ENCODE data around the gene TCEA2. TPM values are rescaled to one million over a fixed set of nuclear protein-coding genes. Genes with fewer than 3 reads are reported as not detected.

Gene TCEA2
- total RNA-seq, 1 donor from 2014 or later = 23.2 TPM

GRCh38 chr20:64029293-64030117, 33.5 kb upstream of the TCEA2 start:
- Mint-ChIP-seq H3K4me1 (no peaks in the 10 kb centered on the region), H3K9me3 (no peaks in the 10 kb centered on the region), H3K4me3 (no peak overlapping the region), H3K27ac (no peak overlapping the region), H3K27me3 (ENCODE audit: insufficient read depth, low read depth) (peaks cover 4% of the 10 kb centered on the region), H3K36me3 (peaks cover 17% of the 10 kb centered on the region)
- H2AFZ ChIP-seq (replicated peaks) = no peak overlapping the region
- no peaks in the 10 kb centered on the region for H3K9me3 ChIP-seq (ENCODE audit: low read depth)
- H3K36me3 ChIP-seq = no peaks in the 10 kb centered on the region
- H3F3A ChIP-seq (ENCODE audit: low read depth) = no peaks in the 10 kb centered on the region
- DNase-seq (ENCODE audit: low spot score) = no peak
- no peak overlapping the region for H3K4me3 ChIP-seq
- H3K9ac ChIP-seq = no peak overlapping the region
- no peaks in the 10 kb centered on the region for H3K79me2 ChIP-seq (ENCODE audit: low read depth)
- no peak overlapping the region for H3K27ac ChIP-seq
- H4K20me1 ChIP-seq (ENCODE audit: low read depth) = no peaks in the 10 kb centered on the region
- H3K4me2 ChIP-seq = no peak overlapping the region
- TF ChIP-seq EZH2phosphoT487 (IDR thresholded peaks at IDR 0.05) (no peak), CTCF (IDR thresholded peaks at IDR 0.05) (no peak), EZH2 (IDR thresholded peaks at IDR 0.05) (no peak)
- H3K4me1 ChIP-seq = no peaks in the 10 kb centered on the region
- no peaks in the 10 kb centered on the region for H3K27me3 ChIP-seq

GRCh38 chr20:64030371-64031134, 32.4 kb upstream of the TCEA2 start:
- TF ChIP-seq EZH2phosphoT487 (IDR thresholded peaks at IDR 0.05) (no peak), CTCF (IDR thresholded peaks at IDR 0.05) (no peak), EZH2 (IDR thresholded peaks at IDR 0.05) (no peak)
- no peak for DNase-seq (ENCODE audit: low spot score)
- no peak overlapping the region for H3K4me3 ChIP-seq
- H3K36me3 ChIP-seq = no peaks in the 10 kb centered on the region
- H3K27ac ChIP-seq = no peak overlapping the region
- Mint-ChIP-seq H3K36me3 (peaks cover 16% of the 10 kb centered on the region), H3K27me3 (ENCODE audit: insufficient read depth, low read depth) (peaks cover 10% of the 10 kb centered on the region), H3K27ac (no peak overlapping the region), H3K4me1 (peaks cover 5% of the 10 kb centered on the region), H3K4me3 (peak overlapping the region; percentile 41), H3K9me3 (no peaks in the 10 kb centered on the region)
- H3K79me2 ChIP-seq (ENCODE audit: low read depth) = no peaks in the 10 kb centered on the region
- no peaks in the 10 kb centered on the region for H3K9me3 ChIP-seq (ENCODE audit: low read depth)
- H3F3A ChIP-seq (ENCODE audit: low read depth) = peaks cover 6% of the 10 kb centered on the region
- H3K9ac ChIP-seq = no peak overlapping the region
- H3K4me1 ChIP-seq = peaks cover 3% of the 10 kb centered on the region
- H4K20me1 ChIP-seq (ENCODE audit: low read depth) = peaks cover 7% of the 10 kb centered on the region
- no peaks in the 10 kb centered on the region for H3K27me3 ChIP-seq
- no peak overlapping the region for H3K4me2 ChIP-seq
- no peak overlapping the region for H2AFZ ChIP-seq (replicated peaks)

- peaks cover 10% of the 10 kb centered on the region for H3K4me1 Mint-ChIP-seq
- peaks cover 20% of the 10 kb centered on the region for H4K20me1 ChIP-seq (ENCODE audit: low read depth)
- DNase-seq (ENCODE audit: low spot score) = no peak
- H3K9me3 ChIP-seq (ENCODE audit: low read depth) = no peaks in the 10 kb centered on the region
- H3K27me3 ChIP-seq = peaks cover 8% of the 10 kb centered on the region
- TF ChIP-seq CTCF (IDR thresholded peaks at IDR 0.05) = no peak
- TF ChIP-seq EZH2phosphoT487 (IDR thresholded peaks at IDR 0.05) = no peak
- no peak for TF ChIP-seq EZH2 (IDR thresholded peaks at IDR 0.05)
- peaks cover 16% of the 10 kb centered on the region for H3K4me1 ChIP-seq
- H3K36me3 Mint-ChIP-seq = peaks cover 14% of the 10 kb centered on the region
- no peaks in the 10 kb centered on the region for H3K79me2 ChIP-seq (ENCODE audit: low read depth)
- H3K27me3 Mint-ChIP-seq (ENCODE audit: insufficient read depth, low read depth) = peaks cover 10% of the 10 kb centered on the region
- no peak overlapping the region for H3K27ac Mint-ChIP-seq
- H3K4me3 ChIP-seq = no peak overlapping the region
- H3K9me3 Mint-ChIP-seq = no peaks in the 10 kb centered on the region
- peaks cover 8% of the 10 kb centered on the region for H3F3A ChIP-seq (ENCODE audit: low read depth)
- H2AFZ ChIP-seq (replicated peaks) = no peak overlapping the region
- H3K9ac ChIP-seq = no peak overlapping the region
- no peak overlapping the region for H3K4me2 ChIP-seq
- H3K27ac ChIP-seq = no peak overlapping the region
- no peaks in the 10 kb centered on the region for H3K36me3 ChIP-seq
- H3K4me3 Mint-ChIP-seq = no peak overlapping the region
These were observed 31.1 kb upstream of the TCEA2 start for GRCh38 chr20:64031822-64032314.

All from neural progenitor cell (in vitro differentiated cells).